ENCODE measurements around the gene PNLIPRP1. TPM values are rescaled to one million over a fixed set of nuclear protein-coding genes. Genes with fewer than 3 reads are reported as not detected.

Gene PNLIPRP1
- polyA plus RNA-seq, 1 donor (not counting 4 experiments of a cell fraction or from before 2014, with no cell fraction given), result not detected

DNA sequence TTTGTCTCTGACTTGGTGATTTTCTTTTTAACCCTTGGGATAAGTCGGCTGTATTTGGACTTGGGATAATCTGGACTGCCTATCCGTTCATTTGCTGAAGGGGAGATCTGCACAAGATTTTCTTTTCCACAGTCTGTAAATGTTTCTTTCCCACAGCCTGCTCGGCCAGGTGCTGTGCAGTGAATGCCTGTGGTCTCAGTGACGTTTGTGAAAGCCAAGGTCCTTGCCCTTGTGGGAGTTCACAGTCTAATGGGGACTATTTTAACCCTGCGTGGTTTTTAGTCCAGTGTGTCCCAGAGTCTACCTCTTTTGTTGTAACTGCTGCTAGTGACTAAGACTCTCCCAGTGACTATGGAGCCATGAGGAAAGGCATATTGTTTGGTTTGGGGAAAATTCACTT, 36.1 kb upstream of the PNLIPRP1 start:
- Histone ChIP-seq H3K4me2 (ENCODE audit: control insufficient read depth, extremely low read depth, insufficient read depth, low read depth, low read length) (no peak overlapping the region), H3K9ac (ENCODE audit: control insufficient read depth, extremely low read depth, insufficient read depth, low read length) (no peak overlapping the region), H3K4me3 (ENCODE audit: control insufficient read depth in 2 of 3, extremely low read depth in 1 of 3, insufficient read depth in 2 of 3, low read depth in 1 of 3, low read length in 3 of 3) (no peak overlapping the region), H3K27me3 (ENCODE audit: control insufficient read depth, extremely low read depth, insufficient read depth, low read length) (no peaks in the 10 kb centered on the region), H3K9me3 (ENCODE audit: control insufficient read depth, low read depth, low read length) (no peaks in the 10 kb centered on the region), H3K36me3 (ENCODE audit: control insufficient read depth in 2 of 2, extremely low read depth in 1 of 2, insufficient read depth in 2 of 2, low read length in 2 of 2) (no peaks in the 10 kb centered on the region), H3K79me2 (ENCODE audit: control insufficient read depth, insufficient read depth, low read length) (no peaks in the 10 kb centered on the region), H3K27ac (ENCODE audit: control insufficient read depth, insufficient read depth, low read length) (no peak overlapping the region), H3K9me1 (ENCODE audit: control insufficient read depth, extremely low read depth, insufficient read depth, low read length) (no peaks in the 10 kb centered on the region), H4K20me1 (ENCODE audit: control insufficient read depth, extremely low read depth, insufficient read depth, low read length) (no peaks in the 10 kb centered on the region), H3K4me1 (ENCODE audit: control insufficient read depth, extremely low read depth, insufficient read depth, low read length) (no peaks in the 10 kb centered on the region), H2AFZ (ENCODE audit: control insufficient read depth, low read length) (no peak overlapping the region)
- TF ChIP-seq, protein P1, sequence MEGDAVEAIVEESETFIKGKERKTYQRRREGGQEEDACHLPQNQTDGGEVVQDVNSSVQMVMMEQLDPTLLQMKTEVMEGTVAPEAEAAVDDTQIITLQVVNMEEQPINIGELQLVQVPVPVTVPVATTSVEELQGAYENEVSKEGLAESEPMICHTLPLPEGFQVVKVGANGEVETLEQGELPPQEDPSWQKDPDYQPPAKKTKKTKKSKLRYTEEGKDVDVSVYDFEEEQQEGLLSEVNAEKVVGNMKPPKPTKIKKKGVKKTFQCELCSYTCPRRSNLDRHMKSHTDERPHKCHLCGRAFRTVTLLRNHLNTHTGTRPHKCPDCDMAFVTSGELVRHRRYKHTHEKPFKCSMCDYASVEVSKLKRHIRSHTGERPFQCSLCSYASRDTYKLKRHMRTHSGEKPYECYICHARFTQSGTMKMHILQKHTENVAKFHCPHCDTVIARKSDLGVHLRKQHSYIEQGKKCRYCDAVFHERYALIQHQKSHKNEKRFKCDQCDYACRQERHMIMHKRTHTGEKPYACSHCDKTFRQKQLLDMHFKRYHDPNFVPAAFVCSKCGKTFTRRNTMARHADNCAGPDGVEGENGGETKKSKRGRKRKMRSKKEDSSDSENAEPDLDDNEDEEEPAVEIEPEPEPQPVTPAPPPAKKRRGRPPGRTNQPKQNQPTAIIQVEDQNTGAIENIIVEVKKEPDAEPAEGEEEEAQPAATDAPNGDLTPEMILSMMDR (optimal IDR thresholded peaks at IDR 0.05 in 1 of 3, IDR thresholded peaks at IDR 0.05 in 1 of 3, conservative IDR thresholded peaks at IDR 0.05 in 1 of 3; ENCODE audit: extremely low read depth in 1 of 3, insufficient read depth in 2 of 3, low read length in 3 of 3), result no peak
- FAIRE-seq, result no peak
- dilution Hi-C loops (cut with MboI; ENCODE audit: extremely low pct_ligation_motif_present, low sequenced_read_pairs), result no loop called here
- DNase-seq (ENCODE audit: low read depth, low spot score), result no peak

DNA sequence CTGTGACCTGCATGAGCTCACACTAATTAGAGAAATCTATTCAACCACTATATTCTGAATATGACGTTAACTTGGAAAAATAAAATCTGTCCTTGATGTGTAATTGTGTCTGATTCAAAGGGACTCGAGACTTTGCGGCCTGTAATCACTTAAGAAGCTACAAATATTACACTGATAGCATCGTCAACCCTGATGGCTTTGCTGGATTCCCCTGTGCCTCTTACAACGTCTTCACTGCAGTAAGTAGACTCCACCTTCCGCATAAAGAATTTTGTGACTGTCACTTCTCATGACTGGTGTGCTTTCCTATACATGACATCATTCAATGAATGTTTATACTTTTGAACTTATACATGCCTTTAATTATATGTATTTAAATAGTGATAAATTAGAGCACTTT, 34.9 kb upstream of the PNLIPRP1 start:
- H4K20me1 ChIP-seq (ENCODE audit: control insufficient read depth, extremely low read depth, insufficient read depth, low read length), result no peaks in the 10 kb centered on the region
- dilution Hi-C loops (cut with MboI; ENCODE audit: extremely low pct_ligation_motif_present, low sequenced_read_pairs), result no loop called here
- no peaks in the 10 kb centered on the region for H3K9me3 ChIP-seq (ENCODE audit: control insufficient read depth, low read depth, low read length)
- TF ChIP-seq, protein P1 (optimal IDR thresholded peaks at IDR 0.05 in 1 of 3, IDR thresholded peaks at IDR 0.05 in 1 of 3, conservative IDR thresholded peaks at IDR 0.05 in 1 of 3; ENCODE audit: extremely low read depth in 1 of 3, insufficient read depth in 2 of 3, low read length in 3 of 3), result no peak
- TF ChIP-seq EZH2 (IDR thresholded peaks at IDR 0.05; ENCODE audit: low read length), result no peak
- no peak overlapping the region for H2AFZ ChIP-seq (ENCODE audit: control insufficient read depth, low read length)
- H3K36me3 ChIP-seq (ENCODE audit: control insufficient read depth in 2 of 2, extremely low read depth in 1 of 2, insufficient read depth in 2 of 2, low read length in 2 of 2), result no peaks in the 10 kb centered on the region
- H3K9me1 ChIP-seq (ENCODE audit: control insufficient read depth, extremely low read depth, insufficient read depth, low read length), result no peaks in the 10 kb centered on the region
- H3K9ac ChIP-seq (ENCODE audit: control insufficient read depth, extremely low read depth, insufficient read depth, low read length), result no peak overlapping the region
- DNase-seq (ENCODE audit: low read depth, low spot score) (no peak), FAIRE-seq (no peak)
- H3K4me1 ChIP-seq (ENCODE audit: control insufficient read depth, extremely low read depth, insufficient read depth, low read length), result no peaks in the 10 kb centered on the region
- H3K27ac ChIP-seq (ENCODE audit: control insufficient read depth, insufficient read depth, low read length), result no peak overlapping the region
- H3K4me3 ChIP-seq (ENCODE audit: control insufficient read depth in 2 of 3, extremely low read depth in 1 of 3, insufficient read depth in 2 of 3, low read depth in 1 of 3, low read length in 3 of 3), result no peak overlapping the region
- no peak overlapping the region for H3K4me2 ChIP-seq (ENCODE audit: control insufficient read depth, extremely low read depth, insufficient read depth, low read depth, low read length)
- no peaks in the 10 kb centered on the region for H3K27me3 ChIP-seq (ENCODE audit: control insufficient read depth, extremely low read depth, insufficient read depth, low read length)
- no peaks in the 10 kb centered on the region for H3K79me2 ChIP-seq (ENCODE audit: control insufficient read depth, insufficient read depth, low read length)

Data from keratinocyte (primary cell).